ENCODE data around the gene ASRGL1.
"Not testable (repeated sequence)": the region's sequence is repeated elsewhere in the genome, so short reads cannot be mapped to it uniquely, and the experiment has no call there.

ASRGL1 gene

GRCh38 chr11:62315431-62315830, 21.8 kb upstream of the ASRGL1 start:
- H3K4me3 ChIP-seq (ENCODE audit: low read depth, low read length): no peak overlapping the region
- no peak for TF ChIP-seq CTCF (IDR thresholded peaks at IDR 0.05; ENCODE audit: insufficient read depth, low read depth, low read length, missing control alignments)
- no peak for DNase-seq (ENCODE audit: low read depth)

- no peak for TF ChIP-seq CTCF (IDR thresholded peaks at IDR 0.05; ENCODE audit: insufficient read depth, low read depth, low read length, missing control alignments)
- no peak overlapping the region for H3K4me3 ChIP-seq (ENCODE audit: low read depth, low read length)
Measured at GRCh38 chr11:62322524-62322923, 14.7 kb upstream of the ASRGL1 start.

GRCh38 chr11:62324731-62325556, 12.3 kb upstream of the ASRGL1 start:
- DNase-seq (ENCODE audit: low read depth): peak; percentile 67
- H3K4me3 ChIP-seq (ENCODE audit: low read depth, low read length): no peak overlapping the region
- TF ChIP-seq CTCF (IDR thresholded peaks at IDR 0.05; ENCODE audit: insufficient read depth, low read depth, low read length, missing control alignments): peak; percentile 81

More at GRCh38 chr11:62322524-62322923, 14.7 kb upstream of the ASRGL1 start:
- DNase-seq (ENCODE audit: low read depth): no peak

GRCh38 chr11:62325781-62326180, 11.5 kb upstream of the ASRGL1 start:
- H3K4me3 ChIP-seq (ENCODE audit: low read depth, low read length); DNase-seq (ENCODE audit: low read depth): not testable (repeated sequence)

- not testable (repeated sequence) for DNase-seq (ENCODE audit: low read depth); H3K4me3 ChIP-seq (ENCODE audit: low read depth, low read length)
Measured at GRCh38 chr11:62326719-62327118, 10.5 kb upstream of the ASRGL1 start.

- not testable (repeated sequence) for H3K4me3 ChIP-seq (ENCODE audit: low read depth, low read length); DNase-seq (ENCODE audit: low read depth)
Measured at GRCh38 chr11:62327541-62327940, 9.7 kb upstream of the ASRGL1 start.

GRCh38 chr11:62331264-62331663, 6.0 kb upstream of the ASRGL1 start:
- not testable (repeated sequence) for H3K4me3 ChIP-seq (ENCODE audit: low read depth, low read length); DNase-seq (ENCODE audit: low read depth)

- H3K4me3 ChIP-seq (ENCODE audit: low read depth, low read length): no peak overlapping the region
- no peak for TF ChIP-seq CTCF (IDR thresholded peaks at IDR 0.05; ENCODE audit: insufficient read depth, low read depth, low read length, missing control alignments)
- DNase-seq (ENCODE audit: low read depth): no peak
Measured at GRCh38 chr11:62333768-62334167, 3.5 kb upstream of the ASRGL1 start.

GRCh38 chr11:62336949-62337302, 322 bp upstream of the ASRGL1 start:
- DNase-seq (ENCODE audit: low read depth): not testable (repeated sequence)

GRCh38 chr11:62338218-62338617, 970 bp downstream of the ASRGL1 start:
- no peak for TF ChIP-seq CTCF (IDR thresholded peaks at IDR 0.05; ENCODE audit: insufficient read depth, low read depth, low read length, missing control alignments)
- peak overlapping the region; percentile 70; the same call in 1 of the 2 replicates for H3K4me3 ChIP-seq (ENCODE audit: low read depth, low read length)
- DNase-seq (ENCODE audit: low read depth): no peak

More at GRCh38 chr11:62336949-62337302, 322 bp upstream of the ASRGL1 start:
- peak overlapping the region; percentile 70 for H3K4me3 ChIP-seq (ENCODE audit: low read depth, low read length)
